Measurements from ENCODE around the gene MACROD2.
A peak's percentile ranks its signal among the peaks of the same experiment; 100 is the strongest.

MACROD2 gene

GRCh38 chr20:15899967-15900366 is 1904.7 kb downstream of the MACROD2 start:
- TF ChIP-seq, protein P1, sequence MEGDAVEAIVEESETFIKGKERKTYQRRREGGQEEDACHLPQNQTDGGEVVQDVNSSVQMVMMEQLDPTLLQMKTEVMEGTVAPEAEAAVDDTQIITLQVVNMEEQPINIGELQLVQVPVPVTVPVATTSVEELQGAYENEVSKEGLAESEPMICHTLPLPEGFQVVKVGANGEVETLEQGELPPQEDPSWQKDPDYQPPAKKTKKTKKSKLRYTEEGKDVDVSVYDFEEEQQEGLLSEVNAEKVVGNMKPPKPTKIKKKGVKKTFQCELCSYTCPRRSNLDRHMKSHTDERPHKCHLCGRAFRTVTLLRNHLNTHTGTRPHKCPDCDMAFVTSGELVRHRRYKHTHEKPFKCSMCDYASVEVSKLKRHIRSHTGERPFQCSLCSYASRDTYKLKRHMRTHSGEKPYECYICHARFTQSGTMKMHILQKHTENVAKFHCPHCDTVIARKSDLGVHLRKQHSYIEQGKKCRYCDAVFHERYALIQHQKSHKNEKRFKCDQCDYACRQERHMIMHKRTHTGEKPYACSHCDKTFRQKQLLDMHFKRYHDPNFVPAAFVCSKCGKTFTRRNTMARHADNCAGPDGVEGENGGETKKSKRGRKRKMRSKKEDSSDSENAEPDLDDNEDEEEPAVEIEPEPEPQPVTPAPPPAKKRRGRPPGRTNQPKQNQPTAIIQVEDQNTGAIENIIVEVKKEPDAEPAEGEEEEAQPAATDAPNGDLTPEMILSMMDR (IDR thresholded peaks at IDR 0.05; ENCODE audit: low read depth, low read length), result no peak
- no peak for DNase-seq (ENCODE audit: extremely low read depth, low read depth)

GRCh38 chr20:15900443-15900842 is 1905.1 kb downstream of the MACROD2 start:
- TF ChIP-seq, protein P1 (IDR thresholded peaks at IDR 0.05; ENCODE audit: low read depth, low read length), result no peak
- DNase-seq (ENCODE audit: extremely low read depth, low read depth), result no peak

- TF ChIP-seq, protein P1 (IDR thresholded peaks at IDR 0.05; ENCODE audit: low read depth, low read length), result peak; percentile 19
- no peak for DNase-seq (ENCODE audit: extremely low read depth, low read depth)
These were observed 1907.2 kb downstream of the MACROD2 start for GRCh38 chr20:15902493-15902892.

- DNase-seq (ENCODE audit: extremely low read depth, low read depth), result no peak
These were observed 1910.3 kb downstream of the MACROD2 start for GRCh38 chr20:15905661-15906060.

DNA sequence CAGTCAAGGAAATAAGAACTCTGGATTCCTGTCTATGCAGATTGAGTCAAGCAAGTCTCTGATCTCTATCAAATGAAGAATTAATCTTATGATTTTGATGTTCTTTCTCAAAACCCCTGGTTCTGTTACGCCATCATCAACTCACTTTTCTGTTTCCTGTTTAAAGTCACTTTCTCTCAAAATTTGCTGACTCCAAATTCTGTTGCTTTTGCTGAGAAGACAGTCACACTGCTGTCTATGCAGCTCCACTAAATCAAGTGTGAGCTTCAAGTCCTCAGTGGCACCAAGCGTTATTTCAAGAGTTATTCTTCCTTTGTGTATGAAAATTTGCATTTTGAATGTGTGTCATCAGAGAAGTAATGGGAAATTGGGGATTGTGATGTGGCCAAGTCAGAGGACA is 1914.7 kb downstream of the MACROD2 start:
- TF ChIP-seq, protein P1 (IDR thresholded peaks at IDR 0.05; ENCODE audit: low read depth, low read length), result no peak

More at GRCh38 chr20:15905661-15906060, 1910.3 kb downstream of the MACROD2 start:
- TF ChIP-seq, protein P1 (IDR thresholded peaks at IDR 0.05; ENCODE audit: low read depth, low read length), result no peak

GRCh38 chr20:15911581-15911980 is 1916.3 kb downstream of the MACROD2 start:
- DNase-seq (ENCODE audit: extremely low read depth, low read depth), result no peak
- TF ChIP-seq, protein P1 (IDR thresholded peaks at IDR 0.05; ENCODE audit: low read depth, low read length), result no peak

More for the DNA sequence above, 1914.7 kb downstream of the MACROD2 start:
- DNase-seq (ENCODE audit: extremely low read depth, low read depth), result no peak

- DNase-seq (ENCODE audit: extremely low read depth, low read depth), result no peak
- TF ChIP-seq, protein P1 (IDR thresholded peaks at IDR 0.05; ENCODE audit: low read depth, low read length), result no peak
These were observed 1918.2 kb downstream of the MACROD2 start for GRCh38 chr20:15913391-15914025.

All from AG09319 (cell line).